GM10847 (cell line): Measurements from ENCODE around the gene MAPK10.

Experiments used
- POLR2A ChIP-seq: IDR thresholded peaks from 2 replicates; pipeline ENCODE4 v1.6.1; 2011; ENCODE audit not compliant: insufficient read length; ENCODE audit errors: extremely low read depth

Gene MAPK10

GRCh38 chr4:86359944-86360478 lies at the start of gene MAPK10:
Gene MAPK10 (minus strand): TSS chr4:86360053.
- no peak for TF ChIP-seq POLR2A

GRCh38 chr4:86403575-86403974 lies 43.7 kb upstream of the MAPK10 start:
- TF ChIP-seq POLR2A, result no peak

DNA sequence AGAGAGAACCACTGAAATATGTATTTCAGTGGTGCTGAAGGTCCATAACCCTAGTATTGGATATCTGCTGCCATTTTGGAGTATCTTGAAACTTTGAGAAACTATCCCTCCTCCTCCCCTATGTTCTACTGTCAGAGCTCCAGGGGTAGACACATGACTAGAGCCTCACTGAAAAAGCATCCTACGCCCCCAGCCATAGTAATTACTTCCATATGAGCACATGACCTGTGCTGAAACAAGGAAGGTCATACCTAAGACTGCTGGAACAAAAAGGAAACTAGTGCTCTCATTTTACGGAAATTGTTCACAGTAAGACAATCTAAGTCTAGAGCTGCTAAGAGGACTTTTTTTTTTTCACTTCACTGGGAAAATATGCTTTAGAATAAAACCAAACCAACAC lies 42.0 kb upstream of the MAPK10 start:
- TF ChIP-seq POLR2A, result no peak

GRCh38 chr4:86400216-86400615 lies 40.4 kb upstream of the MAPK10 start:
- no peak for TF ChIP-seq POLR2A

DNA sequence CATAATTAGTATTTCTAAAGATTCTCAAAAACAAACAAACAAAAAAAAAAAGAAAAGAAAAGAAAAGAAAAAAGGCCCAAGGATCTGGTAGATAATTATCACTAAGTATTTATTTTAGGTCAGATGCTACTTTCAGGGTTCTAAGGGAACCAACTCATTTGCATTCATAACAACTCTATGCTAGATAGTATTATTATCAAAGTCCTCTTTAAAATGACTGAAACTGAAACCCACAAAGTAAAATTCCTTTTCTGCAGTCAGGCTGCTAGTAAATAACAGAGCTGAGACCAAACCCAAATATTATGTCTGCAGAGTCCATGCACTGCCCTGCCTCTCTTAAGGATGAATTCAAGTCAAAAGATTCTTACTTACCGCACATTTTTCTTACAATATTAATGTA lies 38.3 kb upstream of the MAPK10 start:
- no peak for TF ChIP-seq POLR2A

- no peak for TF ChIP-seq POLR2A
Observed at GRCh38 chr4:86393749-86394148, 33.9 kb upstream of the MAPK10 start.

DNA sequence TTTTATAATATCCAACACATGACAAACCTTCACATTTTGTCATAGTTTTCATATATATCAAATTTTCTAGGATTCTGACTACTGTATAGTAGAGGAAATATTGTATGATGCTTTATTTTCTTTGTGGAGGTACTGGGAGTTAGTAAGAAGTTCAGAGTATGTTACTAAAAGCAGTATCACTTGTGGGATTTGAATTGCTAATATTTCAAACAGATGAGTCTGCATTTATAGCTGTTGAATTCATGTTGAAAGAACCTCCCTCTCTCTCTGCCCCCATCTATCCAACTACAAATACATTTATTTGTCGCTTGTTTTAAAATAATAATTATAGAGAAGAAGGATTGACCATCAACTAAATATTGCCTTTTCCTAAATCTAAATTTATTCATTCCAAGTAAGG lies 29.8 kb upstream of the MAPK10 start:
- no peak for TF ChIP-seq POLR2A

DNA sequence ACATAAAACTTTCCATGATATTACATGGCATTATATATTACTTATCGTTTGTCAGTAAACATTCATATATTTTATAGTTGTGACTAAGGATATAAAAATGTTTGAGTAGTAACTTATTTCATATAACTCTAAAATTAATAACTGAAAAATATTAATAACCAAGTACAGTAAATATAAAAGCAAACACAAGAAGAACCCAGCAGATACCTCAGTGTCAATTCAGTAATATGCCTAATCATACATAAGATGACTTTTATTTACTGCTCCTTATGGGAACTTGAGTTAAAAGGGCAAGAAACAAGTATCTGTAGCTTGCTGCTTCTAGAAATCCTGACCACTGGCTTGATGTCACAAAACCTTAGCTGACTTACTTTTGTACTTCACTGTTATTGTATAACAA lies 28.4 kb upstream of the MAPK10 start:
- no peak for TF ChIP-seq POLR2A

- no peak for TF ChIP-seq POLR2A
Observed at GRCh38 chr4:86386817-86387415, 27.1 kb upstream of the MAPK10 start.

GRCh38 chr4:86386201-86386600 lies 26.3 kb upstream of the MAPK10 start:
- TF ChIP-seq POLR2A, result no peak

DNA sequence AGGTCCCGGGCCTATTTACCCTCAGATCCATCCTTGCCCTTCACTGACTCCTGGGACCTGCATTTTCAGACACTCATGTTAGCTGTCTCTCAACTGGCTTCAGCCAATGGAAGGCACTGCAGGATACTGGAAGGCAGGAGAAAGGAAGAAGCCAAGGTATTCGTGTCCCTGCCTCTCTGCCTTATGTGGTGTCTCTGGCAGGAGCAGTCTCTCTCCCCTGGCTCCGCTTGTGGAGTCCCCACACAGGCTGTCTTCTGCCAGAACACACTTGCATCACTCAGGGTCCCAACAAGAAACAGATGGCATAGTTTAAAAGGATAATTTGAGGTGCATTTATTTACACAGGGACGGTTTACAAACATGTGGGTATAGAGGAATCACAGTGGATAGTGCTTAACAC lies 21.6 kb upstream of the MAPK10 start:
- TF ChIP-seq POLR2A, result no peak

- TF ChIP-seq POLR2A, result no peak
Observed at GRCh38 chr4:86380181-86380724, 20.4 kb upstream of the MAPK10 start.

DNA sequence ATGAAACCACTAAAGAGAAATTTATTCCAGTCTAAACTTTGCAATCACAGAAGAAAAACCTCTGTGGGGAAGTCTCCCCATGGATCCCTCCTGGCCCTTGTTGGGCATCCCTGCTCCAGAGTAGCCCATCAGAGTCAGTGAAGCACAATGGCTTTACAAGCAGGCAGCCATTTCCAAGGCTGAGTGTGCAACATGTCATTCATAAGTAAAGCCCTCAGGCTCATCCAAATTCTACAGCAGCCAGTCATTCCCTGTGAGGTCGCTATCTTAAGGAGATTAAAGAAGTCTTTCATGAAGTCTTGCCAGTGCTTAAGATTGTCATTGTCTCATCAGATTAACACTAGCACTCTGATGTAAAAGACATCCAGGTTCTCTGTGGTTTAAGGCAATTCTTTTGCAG lies 17.0 kb upstream of the MAPK10 start:
- no peak for TF ChIP-seq POLR2A

GRCh38 chr4:86368433-86368832 lies 8.6 kb upstream of the MAPK10 start:
- TF ChIP-seq POLR2A, result no peak

DNA sequence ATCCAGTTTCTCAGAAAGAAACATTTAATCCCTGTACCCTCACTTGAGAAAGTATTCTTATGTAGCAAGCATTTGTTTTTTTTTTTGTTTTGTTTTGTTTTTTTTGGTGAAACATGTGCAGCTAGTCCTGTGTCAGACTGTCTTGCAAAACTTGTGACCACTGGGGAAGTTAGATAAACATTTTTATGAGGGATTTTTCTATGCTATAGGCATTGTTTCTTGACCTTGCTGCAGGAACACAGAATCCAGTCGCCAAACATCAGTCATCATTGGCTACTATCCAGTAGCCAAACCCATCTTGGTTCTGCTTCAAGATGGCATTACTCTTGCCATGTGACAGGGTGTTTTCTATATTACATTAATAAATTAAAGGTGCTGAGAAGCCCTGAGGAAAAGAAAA lies 7.7 kb upstream of the MAPK10 start:
- TF ChIP-seq POLR2A, result no peak

DNA sequence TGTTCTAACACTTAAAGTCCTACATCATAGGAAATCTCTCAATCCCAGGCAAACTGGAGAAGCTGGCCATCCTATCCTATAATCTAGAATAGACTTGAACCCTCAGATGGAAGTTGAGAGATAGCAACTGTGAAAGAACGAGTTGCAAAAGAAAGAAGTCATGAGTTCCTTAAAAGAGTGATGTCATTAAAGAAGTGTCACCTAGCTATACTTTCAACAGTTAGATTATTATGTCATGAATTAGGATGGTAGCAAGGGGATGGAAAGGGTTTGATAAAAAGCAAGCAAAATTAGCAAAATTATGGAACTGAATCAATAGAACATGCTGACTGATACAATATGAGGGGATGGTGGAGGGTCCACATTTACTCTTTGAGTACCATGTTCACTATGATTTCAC lies 7.1 kb upstream of the MAPK10 start:
- TF ChIP-seq POLR2A, result no peak

DNA sequence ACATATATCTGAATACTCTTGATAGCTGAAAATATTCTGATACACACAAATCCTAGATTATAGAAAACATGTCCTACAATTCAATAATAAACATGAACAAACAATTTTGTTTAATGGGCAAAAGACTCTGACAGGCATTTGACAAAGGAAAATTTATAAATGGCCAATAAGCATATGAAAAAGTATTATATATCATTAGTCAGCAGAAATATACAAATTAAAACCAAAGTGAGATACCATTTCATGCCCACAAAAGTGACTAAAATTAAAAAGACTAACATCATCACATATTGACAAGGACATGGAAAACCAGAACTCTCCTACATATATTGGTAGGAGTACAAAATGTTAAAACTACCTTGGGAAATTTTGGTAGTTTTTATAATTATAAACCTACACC lies 2.7 kb upstream of the MAPK10 start:
- TF ChIP-seq POLR2A, result no peak

- no peak for TF ChIP-seq POLR2A
Observed at GRCh38 chr4:86358257-86358656, 1.6 kb downstream of the MAPK10 start.

DNA sequence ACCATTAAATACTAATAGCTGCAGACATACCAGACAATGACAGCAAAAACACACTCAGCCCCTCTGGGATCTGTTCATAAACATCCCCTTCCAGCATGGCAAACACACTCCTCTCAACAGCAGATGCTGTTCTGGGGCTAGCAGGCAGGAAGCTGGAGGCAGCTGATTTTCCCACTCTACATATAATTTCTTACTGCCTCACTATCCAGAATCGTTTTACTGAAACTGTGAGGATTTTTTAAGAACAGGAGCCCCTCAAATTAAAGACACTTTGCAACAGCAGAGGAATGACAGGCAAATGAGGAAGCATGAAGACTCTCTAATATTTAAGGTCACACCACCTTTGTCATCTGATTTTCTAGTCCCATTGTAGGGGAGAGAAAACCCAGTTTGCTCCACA lies 2.2 kb downstream of the MAPK10 start:
- no peak for TF ChIP-seq POLR2A
